Cardiac muscle cell (in vitro differentiated cells and primary cell): ENCODE data around the gene SRSF4. TPM values are rescaled to one million over a fixed set of nuclear protein-coding genes. Genes with fewer than 3 reads are reported as not detected.
A peak's percentile ranks its signal among the peaks of the same experiment; 100 is the strongest.

Experiments
- DNase-seq, 2 donors: peaks; one replicate each; pipeline versions ENCODE4 v3.0.0 to v3.0.0-alpha.2; 2010 to 2017; ENCODE audit warnings: low read depth in 1 of 2, low spot score in 1 of 2
- H3K27ac ChIP-seq: fragments of 200-600 bp; sonication (generic); 2 replicates; pipeline ENCODE4 v1.5.1; 2016
- H3K27me3 ChIP-seq: fragments of 200-600 bp; sonication (generic); 2 replicates; pipeline ENCODE4 v1.6.0; 2016; ENCODE audit warnings: control low read depth
- H3K36me3 ChIP-seq: fragments of 200-600 bp; sonication (generic); 2 replicates; pipeline ENCODE4 v1.5.1; 2016; ENCODE audit warnings: control low read depth
- H3K4me1 ChIP-seq: fragments of 200-600 bp; sonication (generic); 2 replicates; pipeline ENCODE4 v1.8.1; 2017; ENCODE audit warnings: low read depth, mild to moderate bottlenecking, mixed run types
- H3K4me3 ChIP-seq: fragments of 200-600 bp; sonication (generic); 2 replicates; pipeline ENCODE4 v1.5.1; 2016; ENCODE audit warnings: mild to moderate bottlenecking
- H3K9me3 ChIP-seq: fragments of 200-600 bp; sonication (generic); 2 replicates; pipeline ENCODE4 v1.5.1; 2017; ENCODE audit warnings: low read depth, mild to moderate bottlenecking, control low read depth
- polyA plus RNA-seq: library from polyadenylated mRNA; unstranded; fragments of >200 nt; fragmentation: Nextera tagmentation; extraction: Ambion mirVana; gene quantifications from 2 replicates; pipeline ENCODE4 v1.2.1, GENCODE V29; 2016
- total RNA-seq: library from RNA; depleted of rRNA; stranded (reverse); fragments of >200 nt; gene quantifications from 2 replicates; pipeline ENCODE4 v1.2.3, GENCODE V29; 2016
- TF ChIP-seq, protein P1 (sequence below): IDR thresholded peaks from 2 replicates; pipeline ENCODE4 v1.5.1; 2012; ENCODE audit warnings: low read depth, mild to moderate bottlenecking, low read length

Gene SRSF4
- total and polyA plus RNA-seq, 2 experiments from 2014 or later = 72.3 to 92.6 TPM

DNA sequence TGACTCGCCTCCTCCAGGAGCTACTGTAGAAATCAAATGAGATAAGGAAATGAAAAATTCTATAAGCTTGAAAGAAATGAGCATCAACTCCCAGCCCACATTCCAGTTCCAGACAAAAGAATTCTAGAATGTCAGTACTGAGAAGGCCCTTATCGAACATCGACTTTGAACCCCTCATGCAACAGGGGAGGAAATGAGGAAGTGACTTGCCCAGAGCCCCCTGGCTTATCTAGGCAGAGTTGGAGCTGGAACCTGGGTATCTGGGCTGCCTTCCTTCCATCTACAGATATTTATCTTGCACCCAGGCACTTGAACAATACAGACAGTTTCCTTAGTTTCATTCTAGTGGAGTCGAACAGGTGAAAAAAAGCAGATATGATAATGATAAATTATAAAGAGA is 26.7 kb upstream of the SRSF4 start:
- no peak for DNase-seq
- Histone ChIP-seq H3K9me3 (no peaks in the 10 kb centered on the region), H3K27ac (no peak overlapping the region), H3K36me3 (peaks cover 13% of the 10 kb centered on the region), H3K4me1 (no peaks in the 10 kb centered on the region), H3K4me3 (no peak overlapping the region), H3K27me3 (no peaks in the 10 kb centered on the region)
- TF ChIP-seq, protein P1, sequence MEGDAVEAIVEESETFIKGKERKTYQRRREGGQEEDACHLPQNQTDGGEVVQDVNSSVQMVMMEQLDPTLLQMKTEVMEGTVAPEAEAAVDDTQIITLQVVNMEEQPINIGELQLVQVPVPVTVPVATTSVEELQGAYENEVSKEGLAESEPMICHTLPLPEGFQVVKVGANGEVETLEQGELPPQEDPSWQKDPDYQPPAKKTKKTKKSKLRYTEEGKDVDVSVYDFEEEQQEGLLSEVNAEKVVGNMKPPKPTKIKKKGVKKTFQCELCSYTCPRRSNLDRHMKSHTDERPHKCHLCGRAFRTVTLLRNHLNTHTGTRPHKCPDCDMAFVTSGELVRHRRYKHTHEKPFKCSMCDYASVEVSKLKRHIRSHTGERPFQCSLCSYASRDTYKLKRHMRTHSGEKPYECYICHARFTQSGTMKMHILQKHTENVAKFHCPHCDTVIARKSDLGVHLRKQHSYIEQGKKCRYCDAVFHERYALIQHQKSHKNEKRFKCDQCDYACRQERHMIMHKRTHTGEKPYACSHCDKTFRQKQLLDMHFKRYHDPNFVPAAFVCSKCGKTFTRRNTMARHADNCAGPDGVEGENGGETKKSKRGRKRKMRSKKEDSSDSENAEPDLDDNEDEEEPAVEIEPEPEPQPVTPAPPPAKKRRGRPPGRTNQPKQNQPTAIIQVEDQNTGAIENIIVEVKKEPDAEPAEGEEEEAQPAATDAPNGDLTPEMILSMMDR = no peak

DNA sequence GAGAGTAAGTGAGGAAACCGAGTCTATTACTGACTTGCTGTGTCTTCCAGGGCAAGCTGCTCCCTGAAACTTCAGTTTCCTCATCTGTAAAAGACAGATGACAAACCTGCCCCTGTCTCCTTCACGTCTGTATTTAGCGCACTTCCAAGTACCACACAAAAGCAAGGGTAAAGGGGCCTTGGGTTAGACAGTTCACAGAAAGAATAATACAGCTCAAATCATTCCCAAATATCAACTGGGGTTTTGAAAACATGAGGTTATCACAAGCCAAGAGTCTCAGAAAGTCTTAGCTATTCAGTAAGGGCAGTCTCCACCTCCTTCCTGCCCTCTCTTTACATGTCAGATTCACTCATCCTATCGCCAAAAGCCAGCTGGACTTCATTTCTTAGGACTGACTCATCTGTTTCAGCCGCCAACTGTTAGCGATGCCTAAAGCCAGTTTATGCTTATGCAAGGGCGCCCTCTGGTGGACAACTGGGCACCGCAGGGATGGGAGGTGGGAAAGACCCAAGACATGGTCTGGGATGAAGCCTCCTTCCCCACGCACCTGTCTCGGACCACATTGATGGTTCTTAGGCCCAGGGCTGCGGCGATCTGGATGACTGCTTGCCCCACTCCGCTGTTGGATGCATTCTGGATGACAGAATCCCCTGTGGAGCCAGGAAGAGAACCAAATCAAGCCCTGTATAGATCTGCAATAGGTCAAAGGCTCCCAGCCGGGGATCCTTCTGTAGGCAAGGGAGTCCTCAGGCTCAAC is 21.1 kb upstream of the SRSF4 start:
- peak; percentile 96 to 98 for DNase-seq
- Histone ChIP-seq H3K4me3 (no peak overlapping the region), H3K4me1 (peaks cover 15% of the 10 kb centered on the region), H3K36me3 (peaks cover 24% of the 10 kb centered on the region), H3K9me3 (no peaks in the 10 kb centered on the region), H3K27ac (peak overlapping the region; percentile 27), H3K27me3 (no peaks in the 10 kb centered on the region)
- TF ChIP-seq, protein P1 = peak; percentile 97

DNA sequence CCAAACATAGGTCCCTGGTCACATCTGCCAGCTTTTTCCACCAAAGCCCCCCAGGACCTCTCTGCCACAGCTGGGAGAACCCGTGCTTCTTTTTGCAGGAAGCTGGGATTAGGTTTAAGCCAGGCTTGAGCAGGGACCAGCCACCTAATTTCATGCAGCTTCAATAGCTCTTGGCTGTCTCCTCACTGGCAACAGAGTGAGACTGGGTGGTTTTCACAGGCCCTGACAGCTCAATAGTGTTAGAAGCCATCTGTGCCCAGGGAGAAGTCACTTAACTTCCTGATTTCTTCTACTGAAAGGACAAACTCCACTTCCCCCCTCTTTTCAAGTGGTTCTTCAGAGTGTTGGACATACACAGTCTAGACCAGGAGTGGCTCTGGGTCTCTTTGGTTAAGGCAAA is 20.4 kb upstream of the SRSF4 start:
- Histone ChIP-seq H3K36me3 (peaks cover 24% of the 10 kb centered on the region), H3K9me3 (no peaks in the 10 kb centered on the region), H3K27ac (peak overlapping the region; percentile 27), H3K4me3 (no peak overlapping the region), H3K4me1 (peaks cover 16% of the 10 kb centered on the region), H3K27me3 (no peaks in the 10 kb centered on the region)
- TF ChIP-seq, protein P1 = no peak
- DNase-seq = no peak

DNA sequence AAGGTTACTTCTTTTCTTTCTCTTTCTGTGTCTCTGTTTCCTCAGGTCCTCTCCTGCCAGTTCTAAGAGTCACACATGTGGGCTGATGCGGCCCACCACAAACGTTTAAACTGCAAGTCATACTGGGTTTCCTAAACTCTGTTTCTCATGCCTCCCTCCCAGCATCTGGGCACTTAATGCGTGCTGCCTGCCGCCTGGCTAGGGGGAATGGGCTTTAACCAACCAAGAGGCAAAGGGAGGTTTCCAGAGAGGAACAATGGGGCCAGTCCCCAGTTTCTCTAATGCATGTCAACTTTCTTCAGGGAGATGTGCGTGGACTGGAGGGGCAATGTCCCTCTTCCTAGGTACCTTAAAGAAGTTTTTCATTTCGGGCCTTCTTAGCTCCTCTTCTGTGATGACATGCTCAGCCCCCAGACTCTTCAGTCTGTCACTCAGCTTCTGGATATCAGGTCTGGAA is 19.9 kb upstream of the SRSF4 start:
- TF ChIP-seq, protein P1 = no peak
- H3K4me3 ChIP-seq = no peak overlapping the region
- H3K4me1 ChIP-seq = peaks cover 16% of the 10 kb centered on the region
- H3K27me3 ChIP-seq = no peaks in the 10 kb centered on the region
- no peaks in the 10 kb centered on the region for H3K9me3 ChIP-seq
- DNase-seq = no peak
- no peak overlapping the region for H3K27ac ChIP-seq
- H3K36me3 ChIP-seq = peaks cover 23% of the 10 kb centered on the region

DNA sequence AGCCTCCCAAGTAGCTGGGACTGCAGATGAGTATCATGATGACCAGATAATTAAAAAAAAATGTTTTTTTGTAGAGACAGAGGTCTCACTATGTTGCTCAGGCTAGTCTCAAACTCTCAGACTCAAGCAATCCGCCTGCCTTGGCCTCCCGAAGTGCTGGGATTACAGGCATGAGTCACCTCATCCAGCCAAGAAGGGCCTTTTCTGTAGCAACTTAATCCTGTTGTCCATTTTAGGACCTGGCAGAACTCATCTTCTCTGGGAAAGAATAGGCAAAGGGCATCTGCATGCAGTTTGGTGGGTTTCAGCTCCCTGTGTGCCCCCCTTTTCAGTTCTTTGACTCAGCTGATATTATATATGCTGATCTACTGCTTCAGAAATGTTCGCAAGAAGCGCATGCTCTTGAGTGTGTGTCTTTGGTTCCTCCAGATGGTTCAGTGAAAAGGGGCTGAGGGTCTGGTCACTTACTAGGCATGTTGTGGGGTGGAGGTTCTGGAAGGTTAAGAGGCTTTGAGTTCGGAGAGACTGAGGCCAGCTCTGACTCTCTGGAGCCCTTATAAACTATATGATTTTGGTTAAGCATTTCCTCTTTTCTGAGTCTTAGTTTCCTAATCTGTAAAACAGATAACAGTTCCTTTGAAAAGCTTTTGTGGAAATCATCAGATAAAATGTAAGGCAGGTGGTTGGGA is 19.4 kb upstream of the SRSF4 start:
- Histone ChIP-seq H3K36me3 (peaks cover 18% of the 10 kb centered on the region), H3K4me1 (peaks cover 16% of the 10 kb centered on the region), H3K27ac (no peak overlapping the region), H3K9me3 (no peaks in the 10 kb centered on the region), H3K4me3 (no peak overlapping the region), H3K27me3 (no peaks in the 10 kb centered on the region)
- DNase-seq = no peak
- TF ChIP-seq, protein P1 = no peak
